GM18951 (cell line): ENCODE data around the gene FCMR.
"Not testable (repeated sequence)": the region's sequence is repeated elsewhere in the genome, so short reads cannot be mapped to it uniquely, and the experiment has no call there.

Experiments
- POLR2A ChIP-seq: IDR thresholded peaks from 4 replicates; pipeline ENCODE4 v1.6.1; 2011; ENCODE audit warnings: mild to moderate bottlenecking; ENCODE audit not compliant: insufficient read length, insufficient read depth; ENCODE audit errors: extremely low read depth
- in situ Hi-C: fragments of 300-500 bp; cut with MboI; formaldehyde crosslinking; loops from one replicate; pipeline ENCODE4 v1.12.0; 2022; ENCODE audit warnings: low sequenced_read_pairs, mixed read lengths, inconsistent platforms; ENCODE audit not compliant: unreplicated experiment

FCMR gene

GRCh38 chr1:206856674-206857464 lies 64.9 kb downstream of the FCMR start:
- in situ Hi-C loops: no loop called here
- no peak for TF ChIP-seq POLR2A

- in situ Hi-C loops: no loop called here
- TF ChIP-seq POLR2A: no peak
Observed at GRCh38 chr1:206855859-206856258, 65.9 kb downstream of the FCMR start.

GRCh38 chr1:206854401-206855129 lies 67.2 kb downstream of the FCMR start:
- TF ChIP-seq POLR2A: no peak
- in situ Hi-C loops: no loop called here

- in situ Hi-C loops: not testable (repeated sequence)
Observed at GRCh38 chr1:206853696-206854095, 68.0 kb downstream of the FCMR start.
